ENCODE measurements around the gene BCAS3.

GRCh38 chr17:61299517-61300513, 622.2 kb downstream of the BCAS3 start:
- TF ChIP-seq CTCF (conservative IDR thresholded peaks at IDR 0.05; ENCODE audit: low read length), result no peak
- no peak for TF ChIP-seq EZH2phosphoT487 (IDR thresholded peaks at IDR 0.05; ENCODE audit: borderline replicate concordance, low read depth, low read length)
